Measurements from ENCODE around the gene PTPN14.

DNA sequence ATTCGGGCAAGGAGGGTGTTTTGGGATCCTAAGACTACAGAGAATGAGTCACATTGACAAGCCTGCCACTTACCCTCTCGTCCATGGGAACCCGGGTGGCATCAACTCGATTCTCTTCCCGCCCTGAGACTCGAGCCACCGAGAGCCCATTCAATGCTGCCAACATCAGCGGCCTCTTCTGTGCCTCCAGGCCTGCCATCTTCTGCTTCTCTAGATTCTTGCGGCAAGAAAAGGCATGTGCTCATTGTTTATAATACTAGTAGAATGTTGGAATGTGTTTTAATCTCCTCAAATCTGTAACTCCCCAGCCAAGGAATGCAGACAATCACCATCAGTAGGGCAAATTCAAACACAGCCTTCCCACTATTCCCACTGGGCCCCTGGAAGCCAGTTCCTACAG, 173.5 kb downstream of the PTPN14 start:
- TF ChIP-seq POLR2A (IDR thresholded peaks at IDR 0.05; ENCODE audit: low read length) (no peak), GATA1 (IDR thresholded peaks at IDR 0.05; ENCODE audit: low read depth, low read length) (no peak)
